Mesothelial cell of epicardium (in vitro differentiated cells): ENCODE measurements around the gene SPIC. TPM values are rescaled to one million over a fixed set of nuclear protein-coding genes. Genes with fewer than 3 reads are reported as not detected.

Experiments used
- DNase-seq, 2 experiments: peaks; one replicate each; pipeline ENCODE4 v3.0.0; 2021; ENCODE audit warnings: low spot score in 2 of 2; ENCODE audit not compliant: unreplicated experiment in 2 of 2
- H3K27ac Mint-ChIP-seq: 2 replicates; pipeline ENCODE4 v1.8.0; 2021; ENCODE audit warnings: mixed read lengths
- H3K27me3 Mint-ChIP-seq: 2 replicates; pipeline ENCODE4 v1.8.0; 2021; ENCODE audit warnings: low read depth, mixed read lengths
- H3K36me3 Mint-ChIP-seq: 2 replicates; pipeline ENCODE4 v1.8.0; 2021; ENCODE audit warnings: mixed read lengths
- H3K4me1 Mint-ChIP-seq: 2 replicates; pipeline ENCODE4 v1.8.0; 2021; ENCODE audit warnings: mixed read lengths
- H3K4me3 Mint-ChIP-seq: 2 replicates; pipeline ENCODE4 v1.8.0; 2021; ENCODE audit warnings: mild to moderate bottlenecking, moderate library complexity, mixed read lengths
- H3K9me3 Mint-ChIP-seq: 2 replicates; pipeline ENCODE4 v1.8.0; 2021; ENCODE audit warnings: mixed read lengths
- total RNA-seq: library from RNA; stranded (reverse); gene quantifications from 3 replicates; pipeline ENCODE4 v1.2.1, GENCODE V29; 2021
- TF ChIP-seq, protein P1 (sequence below): fragments of 200-600 bp; sonication (generic); IDR thresholded peaks from one replicate; pipeline ENCODE4 v1.5.0; 2021; ENCODE audit warnings: antibody characterized with exemption; ENCODE audit not compliant: unreplicated experiment

SPIC gene
- total RNA-seq, 1 donor from 2014 or later: not detected

DNA sequence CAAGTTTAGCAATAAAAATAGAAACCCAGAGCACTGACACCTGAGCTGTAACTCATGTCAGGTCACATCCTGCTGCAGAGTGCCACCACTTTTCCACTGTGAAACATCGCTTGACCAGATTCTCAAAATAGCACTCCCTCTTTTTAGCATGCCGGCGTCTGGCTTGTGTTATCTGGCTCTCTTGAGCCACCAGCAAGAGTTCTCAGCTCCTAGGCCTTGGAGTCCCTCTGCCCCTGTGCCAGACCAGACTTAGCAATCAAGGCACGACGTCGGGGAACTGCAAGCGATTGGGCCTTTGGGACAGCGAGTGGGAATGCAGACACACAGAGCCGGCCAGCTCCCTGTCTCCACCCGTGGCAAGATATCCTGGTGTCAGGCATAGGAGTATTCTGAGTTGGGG, 52.5 kb downstream of the SPIC start:
- Mint-ChIP-seq H3K4me3 (no peak overlapping the region), H3K36me3 (no peaks in the 10 kb centered on the region), H3K27me3 (peaks cover 6% of the 10 kb centered on the region), H3K9me3 (no peaks in the 10 kb centered on the region), H3K27ac (no peak overlapping the region), H3K4me1 (no peaks in the 10 kb centered on the region)
- DNase-seq: no peak
- TF ChIP-seq, protein P1, sequence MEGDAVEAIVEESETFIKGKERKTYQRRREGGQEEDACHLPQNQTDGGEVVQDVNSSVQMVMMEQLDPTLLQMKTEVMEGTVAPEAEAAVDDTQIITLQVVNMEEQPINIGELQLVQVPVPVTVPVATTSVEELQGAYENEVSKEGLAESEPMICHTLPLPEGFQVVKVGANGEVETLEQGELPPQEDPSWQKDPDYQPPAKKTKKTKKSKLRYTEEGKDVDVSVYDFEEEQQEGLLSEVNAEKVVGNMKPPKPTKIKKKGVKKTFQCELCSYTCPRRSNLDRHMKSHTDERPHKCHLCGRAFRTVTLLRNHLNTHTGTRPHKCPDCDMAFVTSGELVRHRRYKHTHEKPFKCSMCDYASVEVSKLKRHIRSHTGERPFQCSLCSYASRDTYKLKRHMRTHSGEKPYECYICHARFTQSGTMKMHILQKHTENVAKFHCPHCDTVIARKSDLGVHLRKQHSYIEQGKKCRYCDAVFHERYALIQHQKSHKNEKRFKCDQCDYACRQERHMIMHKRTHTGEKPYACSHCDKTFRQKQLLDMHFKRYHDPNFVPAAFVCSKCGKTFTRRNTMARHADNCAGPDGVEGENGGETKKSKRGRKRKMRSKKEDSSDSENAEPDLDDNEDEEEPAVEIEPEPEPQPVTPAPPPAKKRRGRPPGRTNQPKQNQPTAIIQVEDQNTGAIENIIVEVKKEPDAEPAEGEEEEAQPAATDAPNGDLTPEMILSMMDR: no peak

DNA sequence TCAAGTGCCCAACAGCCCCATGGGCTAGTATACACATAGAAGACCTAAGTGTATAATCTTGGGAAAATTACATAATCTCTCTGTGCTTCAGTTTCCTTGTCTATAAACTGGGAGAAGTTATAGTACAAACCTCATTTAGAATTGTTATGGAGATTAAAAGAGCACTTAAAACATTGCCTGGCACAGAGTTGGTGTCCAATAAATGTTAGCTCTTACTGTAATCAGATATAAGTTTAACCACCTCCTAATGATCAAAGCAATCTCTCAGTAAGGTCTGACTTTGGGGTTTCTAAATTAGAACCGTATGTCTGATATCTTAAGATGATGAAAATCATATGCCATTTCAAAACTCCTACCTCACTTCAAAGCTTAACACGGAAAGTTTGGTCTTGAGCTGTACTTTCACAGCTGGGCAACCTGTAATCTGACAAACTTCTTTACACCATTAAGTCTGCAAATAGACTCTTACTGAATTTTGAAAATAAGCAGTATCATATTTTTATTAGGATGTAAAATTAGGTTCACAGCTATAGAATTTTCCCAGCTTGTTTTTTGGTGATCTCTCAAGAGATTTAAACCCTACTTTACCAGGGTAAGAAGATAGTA, 61.0 kb downstream of the SPIC start:
- Mint-ChIP-seq H3K27me3 (peaks cover 28% of the 10 kb centered on the region), H3K4me1 (no peaks in the 10 kb centered on the region)
- TF ChIP-seq, protein P1: no peak

More for the DNA sequence above, 61.0 kb downstream of the SPIC start:
- no peak overlapping the region for H3K4me3 Mint-ChIP-seq
- H3K36me3 Mint-ChIP-seq: no peaks in the 10 kb centered on the region
- DNase-seq: no peak
- H3K27ac Mint-ChIP-seq: no peak overlapping the region
- no peaks in the 10 kb centered on the region for H3K9me3 Mint-ChIP-seq

Other genes with a start within 250 kb of the SPIC start
- 17.0 to 18.4 TPM (median 17.9 TPM) in 3 replicates for gene UTP20, start 195.2 kb upstream of the SPIC start, total RNA-seq
- 78.2 to 82.5 TPM (median 78.5 TPM) in 3 replicates for gene ARL1, start 67.6 kb upstream of the SPIC start, total RNA-seq
- not detected in 3 replicates for gene MYBPC1, start 119.6 kb downstream of the SPIC start, total RNA-seq
- 16.1 to 18.7 TPM (median 16.9 TPM) in 3 replicates for gene CHPT1, start 222.3 kb downstream of the SPIC start, total RNA-seq